Stimulated activated CD4-positive, alpha-beta T cell treated with anti-CD3 and anti-CD28 coated beads, Interleukin-1b, Interleukin-23, amount 100 ng/mL, for 24 hours (primary cell): ENCODE results near the gene HUS1.
"Not testable (repeated sequence)": the region's sequence is repeated elsewhere in the genome, so short reads cannot be mapped to it uniquely, and the experiment has no call there.

Experiments
- DNase-seq, 4 experiments: peaks; one replicate each; pipeline ENCODE4 v3.0.0-alpha.2; 2020; ENCODE audit warnings: low read depth in 4 of 4, low spot score in 1 of 4

Gene HUS1

GRCh38 chr7:47945261-47946015 is 34.0 kb downstream of the HUS1 start:
- peak; percentile 58 to 69 (median 66) for DNase-seq

GRCh38 chr7:47944536-47945260 is 34.7 kb downstream of the HUS1 start:
- no peak for DNase-seq

GRCh38 chr7:47943676-47944474 is 35.5 kb downstream of the HUS1 start:
- no peak for DNase-seq

- DNase-seq = not testable (repeated sequence)
These were observed 36.8 kb downstream of the HUS1 start for GRCh38 chr7:47942651-47943050.

- no peak for DNase-seq
These were observed 37.3 kb downstream of the HUS1 start for GRCh38 chr7:47942132-47942531.

GRCh38 chr7:47941136-47941844 is 38.1 kb downstream of the HUS1 start:
- DNase-seq = no peak

GRCh38 chr7:47940088-47941013 is 39.1 kb downstream of the HUS1 start:
- no peak for DNase-seq

- DNase-seq = no peak
These were observed 39.9 kb downstream of the HUS1 start for GRCh38 chr7:47939425-47940036.

- DNase-seq = no peak
These were observed 40.7 kb downstream of the HUS1 start for GRCh38 chr7:47938574-47939165.

- no peak for DNase-seq
These were observed 41.5 kb downstream of the HUS1 start for GRCh38 chr7:47937711-47938573.

GRCh38 chr7:47937065-47937687 is 42.2 kb downstream of the HUS1 start:
- DNase-seq = no peak

- DNase-seq = no peak
These were observed 43.1 kb downstream of the HUS1 start for GRCh38 chr7:47936323-47936722.

GRCh38 chr7:47935336-47935735 is 44.1 kb downstream of the HUS1 start:
- DNase-seq = no peak

- no peak for DNase-seq
These were observed 44.6 kb downstream of the HUS1 start for GRCh38 chr7:47934831-47935230.

GRCh38 chr7:47933215-47933614 is 46.2 kb downstream of the HUS1 start:
- no peak for DNase-seq

- DNase-seq = no peak
These were observed 46.9 kb downstream of the HUS1 start for GRCh38 chr7:47932466-47933037.

- no peak for DNase-seq
These were observed 47.4 kb downstream of the HUS1 start for GRCh38 chr7:47932016-47932415.
